ENCODE results near the gene GTPBP1. TPM values are rescaled to one million over a fixed set of nuclear protein-coding genes. Genes with fewer than 3 reads are reported as not detected.

GTPBP1 gene
- total RNA-seq, 2 donors from 2014 or later, result 96.8 to 127 TPM

- peak; percentile 33 to 45 for ATAC-seq (replicated peaks in 1 of 2)
- DNase-seq, result peak; percentile 34 to 70
- Mint-ChIP-seq H3K36me3 (ENCODE audit: insufficient read depth in 2 of 2) (peaks cover 13 to 47% of the 10 kb centered on the region in 2 donors), H3K4me1 (ENCODE audit: low read depth) (peaks cover 69% of the 10 kb centered on the region), H3K9me3 (no peaks in the 10 kb centered on the region), H3K4me3 (peak overlapping the region; percentile 86 to 88), H3K27ac (peak overlapping the region; percentile 91), H3K27me3 (ENCODE audit: low read depth) (no peaks in the 10 kb centered on the region)
These were observed 8.9 kb upstream of the GTPBP1 start for GRCh38 chr22:38696606-38697424.

- Mint-ChIP-seq H3K36me3 (ENCODE audit: insufficient read depth in 2 of 2) (peaks cover 13 to 45% of the 10 kb centered on the region in 2 donors), H3K4me3 (peak overlapping the region; percentile 86 to 88), H3K27ac (peak overlapping the region; percentile 91), H3K9me3 (no peaks in the 10 kb centered on the region), H3K4me1 (ENCODE audit: low read depth) (peaks cover 69% of the 10 kb centered on the region), H3K27me3 (ENCODE audit: low read depth) (no peaks in the 10 kb centered on the region)
- no peak for ATAC-seq (replicated peaks in 1 of 2)
- no peak for DNase-seq
These were observed 8.2 kb upstream of the GTPBP1 start for GRCh38 chr22:38697425-38698089.

- Mint-ChIP-seq H3K9me3 (no peaks in the 10 kb centered on the region), H3K27ac (peak overlapping the region; percentile 91), H3K4me1 (ENCODE audit: low read depth) (peaks cover 63% of the 10 kb centered on the region), H3K36me3 (ENCODE audit: insufficient read depth in 2 of 2) (peaks cover 10 to 37% of the 10 kb centered on the region in 2 donors), H3K27me3 (ENCODE audit: low read depth) (no peaks in the 10 kb centered on the region), H3K4me3 (peak overlapping the region; percentile 86 to 88)
- DNase-seq, result no peak
- ATAC-seq (replicated peaks in 1 of 2), result no peak
These were observed 7.2 kb upstream of the GTPBP1 start for GRCh38 chr22:38698407-38699094.

GRCh38 chr22:38699143-38699542, 6.6 kb upstream of the GTPBP1 start:
- Mint-ChIP-seq H3K27ac (peak overlapping the region; percentile 91), H3K4me1 (ENCODE audit: low read depth) (peaks cover 65% of the 10 kb centered on the region), H3K4me3 (peak overlapping the region; percentile 86 to 88), H3K36me3 (ENCODE audit: insufficient read depth in 2 of 2) (peaks cover 9 to 36% of the 10 kb centered on the region in 2 donors), H3K9me3 (no peaks in the 10 kb centered on the region), H3K27me3 (ENCODE audit: low read depth) (no peaks in the 10 kb centered on the region)
- no peak for DNase-seq
- ATAC-seq (replicated peaks in 1 of 2), result no peak

GRCh38 chr22:38699784-38700183, 6.0 kb upstream of the GTPBP1 start:
- Mint-ChIP-seq H3K9me3 (no peaks in the 10 kb centered on the region), H3K4me1 (ENCODE audit: low read depth) (peaks cover 60% of the 10 kb centered on the region), H3K27ac (peak overlapping the region; percentile 91), H3K27me3 (ENCODE audit: low read depth) (no peaks in the 10 kb centered on the region), H3K4me3 (peak overlapping the region; percentile 86 to 88), H3K36me3 (ENCODE audit: insufficient read depth in 2 of 2) (peaks cover 9 to 29% of the 10 kb centered on the region in 2 donors)
- ATAC-seq (replicated peaks in 1 of 2) (no peak), DNase-seq (no peak)

- Mint-ChIP-seq H3K27me3 (ENCODE audit: low read depth) (no peaks in the 10 kb centered on the region), H3K36me3 (ENCODE audit: insufficient read depth in 2 of 2) (peaks cover 9 to 26% of the 10 kb centered on the region in 2 donors), H3K4me1 (ENCODE audit: low read depth) (peaks cover 60% of the 10 kb centered on the region), H3K9me3 (no peaks in the 10 kb centered on the region), H3K4me3 (peak overlapping the region; percentile 86 to 88), H3K27ac (peak overlapping the region; percentile 91)
- peak; percentile 32 to 37 for ATAC-seq (replicated peaks in 1 of 2)
- DNase-seq, result peak in 1 of 2 donors; percentile 75
These were observed 5.4 kb upstream of the GTPBP1 start for GRCh38 chr22:38700270-38700788.

- no peaks in the 10 kb centered on the region for H3K27me3 Mint-ChIP-seq (ENCODE audit: low read depth)
- H3K4me1 Mint-ChIP-seq (ENCODE audit: low read depth), result peaks cover 58% of the 10 kb centered on the region
- peaks cover 9 to 25% of the 10 kb centered on the region in 2 donors for H3K36me3 Mint-ChIP-seq (ENCODE audit: insufficient read depth in 2 of 2)
- peak within 1 kb of the TSS; percentile 91 for H3K27ac Mint-ChIP-seq
- DNase-seq, result peak; percentile 99
- ATAC-seq (replicated peaks in 1 of 2), result peak; percentile 55 to 62
- peak within 1 kb of the TSS; percentile 86 to 88 for H3K4me3 Mint-ChIP-seq
- no peaks in the 10 kb centered on the region for H3K9me3 Mint-ChIP-seq
These were observed 4.7 kb upstream of the GTPBP1 start, which contains the start of gene JOSD1 for GRCh38 chr22:38700789-38701628. Gene JOSD1, minus strand, starts transcription at chr22:38700943. Its CDS starts 956 bp downstream, at chr22:38699987.

GRCh38 chr22:38704654-38705234, 1.0 kb upstream of the GTPBP1 start:
- Mint-ChIP-seq H3K27me3 (ENCODE audit: low read depth) (no peaks in the 10 kb centered on the region), H3K27ac (peak overlapping the region; percentile 85), H3K36me3 (ENCODE audit: insufficient read depth in 2 of 2) (peaks cover 9 to 15% of the 10 kb centered on the region in 2 donors), H3K4me1 (ENCODE audit: low read depth) (peaks cover 55% of the 10 kb centered on the region), H3K4me3 (peak overlapping the region; percentile 90 to 96), H3K9me3 (no peaks in the 10 kb centered on the region)
- no peak for DNase-seq
- ATAC-seq (replicated peaks in 1 of 2), result no peak

- Mint-ChIP-seq H3K36me3 (ENCODE audit: insufficient read depth in 2 of 2) (peaks cover 7 to 20% of the 10 kb centered on the region in 2 donors), H3K9me3 (no peaks in the 10 kb centered on the region), H3K4me3 (peak overlapping the region; percentile 90 to 98), H3K4me1 (ENCODE audit: low read depth) (peaks cover 65% of the 10 kb centered on the region), H3K27ac (peak overlapping the region; percentile 94), H3K27me3 (ENCODE audit: low read depth) (no peaks in the 10 kb centered on the region)
- ATAC-seq (replicated peaks in 1 of 2) (peak in 1 of 2 donors; percentile 0), DNase-seq (peak; percentile 41 to 45)
These were observed 557 bp downstream of the GTPBP1 start for GRCh38 chr22:38706101-38706900.

- peaks cover 7 to 20% of the 10 kb centered on the region in 2 donors for H3K36me3 Mint-ChIP-seq (ENCODE audit: insufficient read depth in 2 of 2)
- H3K4me1 Mint-ChIP-seq (ENCODE audit: low read depth), result peaks cover 63% of the 10 kb centered on the region
- no peaks in the 10 kb centered on the region for H3K27me3 Mint-ChIP-seq (ENCODE audit: low read depth)
- DNase-seq (no peak), ATAC-seq (replicated peaks in 1 of 2) (no peak)
- H3K9me3 Mint-ChIP-seq, result no peaks in the 10 kb centered on the region
- H3K4me3 Mint-ChIP-seq, result peak overlapping the region; percentile 85 to 98
- peak overlapping the region; percentile 94 for H3K27ac Mint-ChIP-seq
These were observed 1.1 kb downstream of the GTPBP1 start for GRCh38 chr22:38706901-38707195.

GRCh38 chr22:38707346-38707745, 1.6 kb downstream of the GTPBP1 start:
- Mint-ChIP-seq H3K36me3 (ENCODE audit: insufficient read depth in 2 of 2) (peaks cover 9 to 24% of the 10 kb centered on the region in 2 donors), H3K9me3 (no peaks in the 10 kb centered on the region), H3K27ac (peak overlapping the region; percentile 94), H3K4me1 (ENCODE audit: low read depth) (peaks cover 68% of the 10 kb centered on the region), H3K4me3 (peak overlapping the region; percentile 85 to 98), H3K27me3 (ENCODE audit: low read depth) (no peaks in the 10 kb centered on the region)
- ATAC-seq (replicated peaks in 1 of 2) (no peak), DNase-seq (no peak)

All from activated T-cell treated with anti-CD3 and anti-CD28 coated beads, Interleukin-2, amount 50 U/mL, for 72 hours (primary cell).